Adrenal gland (tissue), 12 donors: ENCODE data around the gene PPP1R14C. TPM values are rescaled to one million over a fixed set of nuclear protein-coding genes. Genes with fewer than 3 reads are reported as not detected.

Experiments
- DNase-seq, 7 donors: peaks; one replicate each; pipeline ENCODE4 v3.0.0-alpha.2; 2019 to 2020
- H3K27ac ChIP-seq, 5 donors: fragments of 200-600 bp; sonication (generic) in 4 of 5; 1 replicate in 3 of 5; 2 replicates in 2 of 5; pipeline versions ENCODE4 v1.5.1 to v1.8.0; 2016 to 2020; ENCODE audit warnings: mild to moderate bottlenecking in 1 of 5
- H3K27me3 ChIP-seq: fragments of 200-600 bp; 2 replicates; pipeline ENCODE4 v1.8.0; 2021
- H3K36me3 ChIP-seq, 2 donors: fragments of 200-600 bp; replicated peaks in 1 of 2; 1 replicate in 1 of 2; 2 replicates in 1 of 2; pipeline versions ENCODE4 v1.5.1 to v1.8.0; 2018 to 2022
- H3K4me1 ChIP-seq, 2 donors: fragments of 200-600 bp; replicated peaks in 1 of 2; 1 replicate in 1 of 2; 2 replicates in 1 of 2; pipeline versions ENCODE4 v1.5.1 to v1.8.0; 2018 to 2021
- H3K4me3 ChIP-seq, 4 donors: fragments of 200-600 bp; sonication (generic) in 3 of 4; one replicate each; pipeline ENCODE4 v1.5.1; 2016 to 2018
- H3K9me3 ChIP-seq, 3 donors: fragments of 200-600 bp; sonication (generic) in 1 of 3; replicated peaks in 1 of 3; 1 replicate in 2 of 3; 2 replicates in 1 of 3; pipeline versions ENCODE4 v1.5.1 to v1.8.0; 2016 to 2021
- POLR2A ChIP-seq, 2 donors: fragments of 450-650 bp; IDR thresholded peaks; one replicate each; pipeline ENCODE4 v1.6.1; 2017; ENCODE audit warnings: antibody characterized with exemption in 2 of 2, mild to moderate bottlenecking in 2 of 2, moderate library complexity in 1 of 2
- WGBS, 4 donors: extraction: QIAGEN DNeasy Blood & Tissue Kit in 2 of 4; methylation state at CpG; one replicate each; pipeline versions ENCODE4 v1.1.5 to v1.1.7; 2013 to 2017; 5-methylcytosine and 5-hydroxymethylcytosine counted together
- intact Hi-C, 2 donors: fragments of 100-400 bp; cut with DNase I; formaldehyde crosslinking; loops; one replicate each; pipeline versions ENCODE4 v1.14.1 to v1.15.0; 2022 to 2023
- polyA plus RNA-seq, 3 donors: library from polyadenylated mRNA; stranded (reverse); fragments of 200-250 nt in 2 of 3; fragments of 350-450 nt in 1 of 3; fragmentation: Illumina TruSeq in 1 of 3; extraction: RNeasy Lipid Tissue Mini Kit (QIAGEN cat#74804) in 1 of 3; gene quantifications; one replicate each; pipeline ENCODE4 v1.2.3, GENCODE V29; 2013 to 2014
- total RNA-seq, 9 donors: library from RNA; depleted of rRNA in 4 of 9; stranded (reverse); fragments of >200 nt in 4 of 9; fragments of 120-200 nt in 1 of 9; fragmentation: NEBNext Ultra II Directional in 1 of 9; extraction: Animal tissue kit (Norgen Biotek cat#: 25700) in 1 of 9; gene quantifications; one replicate each; pipeline versions ENCODE4 v1.1.0 to v1.2.4, GENCODE V29; 2013 to 2023
- TF ChIP-seq, protein P1 (sequence below), 6 experiments: fragments of 450-650 bp in 4 of 6; fragments of 200-600 bp in 2 of 6; sonication (generic) in 1 of 6; IDR thresholded peaks; 1 replicate in 5 of 6; 2 replicates in 1 of 6; pipeline versions ENCODE4 v1.5.1 to v1.8.0; 2016 to 2021; ENCODE audit warnings: antibody characterized with exemption in 6 of 6, mild to moderate bottlenecking in 2 of 6, moderate library complexity in 1 of 6
- donor health status: healthy with polysubstance abuse.
- donor health status: Bipolar disorder and iron deficiency.
- donor health status: DM: yes; HTN: yes; CAD: no.
- donor health status: DM: no; HTN: no; CAD: no.
- donor health status: DM: no; HTN: no; CAD: no.
- donor health status: DM: yes; HTN: yes; CAD: no.

Gene PPP1R14C
- total and polyA plus RNA-seq, 12 donors = 0.11 to 0.46 (median 0.17) TPM; not detected in 5

GRCh38 chr6:150196942-150197745, 54.3 kb downstream of the PPP1R14C start:
- Histone ChIP-seq H3K36me3 (no peaks in the 10 kb centered on the region), H3K27me3 (no peaks in the 10 kb centered on the region), H3K4me3 (no peak overlapping the region), H3K27ac (no peak overlapping the region), H3K4me1 (no peaks in the 10 kb centered on the region), H3K9me3 (no peaks in the 10 kb centered on the region)
- 88 to 93% (median 91%) methylated on average over 13 to 16 of the region's 16 CpGs for WGBS, 4 donors
- TF ChIP-seq, protein P1, sequence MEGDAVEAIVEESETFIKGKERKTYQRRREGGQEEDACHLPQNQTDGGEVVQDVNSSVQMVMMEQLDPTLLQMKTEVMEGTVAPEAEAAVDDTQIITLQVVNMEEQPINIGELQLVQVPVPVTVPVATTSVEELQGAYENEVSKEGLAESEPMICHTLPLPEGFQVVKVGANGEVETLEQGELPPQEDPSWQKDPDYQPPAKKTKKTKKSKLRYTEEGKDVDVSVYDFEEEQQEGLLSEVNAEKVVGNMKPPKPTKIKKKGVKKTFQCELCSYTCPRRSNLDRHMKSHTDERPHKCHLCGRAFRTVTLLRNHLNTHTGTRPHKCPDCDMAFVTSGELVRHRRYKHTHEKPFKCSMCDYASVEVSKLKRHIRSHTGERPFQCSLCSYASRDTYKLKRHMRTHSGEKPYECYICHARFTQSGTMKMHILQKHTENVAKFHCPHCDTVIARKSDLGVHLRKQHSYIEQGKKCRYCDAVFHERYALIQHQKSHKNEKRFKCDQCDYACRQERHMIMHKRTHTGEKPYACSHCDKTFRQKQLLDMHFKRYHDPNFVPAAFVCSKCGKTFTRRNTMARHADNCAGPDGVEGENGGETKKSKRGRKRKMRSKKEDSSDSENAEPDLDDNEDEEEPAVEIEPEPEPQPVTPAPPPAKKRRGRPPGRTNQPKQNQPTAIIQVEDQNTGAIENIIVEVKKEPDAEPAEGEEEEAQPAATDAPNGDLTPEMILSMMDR (IDR thresholded peaks at IDR 0.05) = no peak
- no peak for TF ChIP-seq POLR2A (IDR thresholded peaks at IDR 0.05)
- intact Hi-C loops = no loop called here
- no peak for DNase-seq

GRCh38 chr6:150198532-150198931, 55.7 kb downstream of the PPP1R14C start:
- no peak overlapping the region for H3K27ac ChIP-seq
- intact Hi-C loops = no loop called here
- no peaks in the 10 kb centered on the region for H3K4me1 ChIP-seq
- H3K4me3 ChIP-seq = no peak overlapping the region
- DNase-seq = no peak
- no peaks in the 10 kb centered on the region for H3K36me3 ChIP-seq
- TF ChIP-seq, protein P1 (IDR thresholded peaks at IDR 0.05) = no peak
- no peak for TF ChIP-seq POLR2A (IDR thresholded peaks at IDR 0.05)
- 76 to 94% (median 92%) methylated on average over 2 to 7 of the region's 7 CpGs for WGBS, 4 donors
- no peaks in the 10 kb centered on the region for H3K27me3 ChIP-seq
- no peaks in the 10 kb centered on the region for H3K9me3 ChIP-seq

GRCh38 chr6:150199241-150199640, 56.4 kb downstream of the PPP1R14C start:
- H3K9me3 ChIP-seq = no peaks in the 10 kb centered on the region
- 64 to 88% (median 86%) methylated on average over 2 of the region's 2 CpGs for WGBS, 4 donors
- H3K27ac ChIP-seq = no peak overlapping the region
- TF ChIP-seq POLR2A (IDR thresholded peaks at IDR 0.05) = no peak
- TF ChIP-seq, protein P1 (IDR thresholded peaks at IDR 0.05) = no peak
- H3K36me3 ChIP-seq = no peaks in the 10 kb centered on the region
- intact Hi-C loops = no loop called here
- no peak for DNase-seq
- no peak overlapping the region for H3K4me3 ChIP-seq
- no peaks in the 10 kb centered on the region for H3K4me1 ChIP-seq
- no peaks in the 10 kb centered on the region for H3K27me3 ChIP-seq

- Histone ChIP-seq H3K4me3 (no peak overlapping the region), H3K27me3 (no peaks in the 10 kb centered on the region), H3K4me1 (no peaks in the 10 kb centered on the region), H3K9me3 (no peaks in the 10 kb centered on the region), H3K36me3 (no peaks in the 10 kb centered on the region), H3K27ac (no peak overlapping the region)
- DNase-seq = no peak
- intact Hi-C loops = no loop called here
- no peak for TF ChIP-seq POLR2A (IDR thresholded peaks at IDR 0.05)
- TF ChIP-seq, protein P1 (IDR thresholded peaks at IDR 0.05) = no peak
- WGBS, 4 donors = 78 to 94% (median 83%) methylated on average over 5 to 6 of the region's 6 CpGs
Observed at GRCh38 chr6:150200428-150201100, 57.7 kb downstream of the PPP1R14C start.
